Omental fat pad (tissue), 4 donors: ENCODE measurements around the gene CXCL16. TPM values are rescaled to one million over a fixed set of nuclear protein-coding genes. Genes with fewer than 3 reads are reported as not detected.

Experiments used
- ATAC-seq: fragments of 150-250 bp; one replicate; pipeline ENCODE4 v1.9.1; 2016; ENCODE audit warnings: mild to moderate bottlenecking, moderate library complexity; ENCODE audit not compliant: low FRiP score
- DNase-seq: peaks from one replicate; pipeline ENCODE4 v3.0.0-alpha.2; 2019; ENCODE audit warnings: low spot score
- CTCF ChIP-seq, 3 donors: fragments of 450-650 bp; IDR thresholded peaks; one replicate each; pipeline ENCODE4 v1.5.1; 2016 to 2017; ENCODE audit warnings: antibody characterized with exemption in 3 of 3, mild to moderate bottlenecking in 3 of 3, moderate library complexity in 2 of 3
- total RNA-seq, 4 donors: library from RNA; depleted of rRNA; stranded (reverse); fragments of >200 nt; gene quantifications; one replicate each; pipeline ENCODE4 v1.1.0, GENCODE V29; 2016

Gene CXCL16
- total RNA-seq, 4 donors from 2014 or later, result 16.6 to 92.1 (median 26.5) TPM

DNA sequence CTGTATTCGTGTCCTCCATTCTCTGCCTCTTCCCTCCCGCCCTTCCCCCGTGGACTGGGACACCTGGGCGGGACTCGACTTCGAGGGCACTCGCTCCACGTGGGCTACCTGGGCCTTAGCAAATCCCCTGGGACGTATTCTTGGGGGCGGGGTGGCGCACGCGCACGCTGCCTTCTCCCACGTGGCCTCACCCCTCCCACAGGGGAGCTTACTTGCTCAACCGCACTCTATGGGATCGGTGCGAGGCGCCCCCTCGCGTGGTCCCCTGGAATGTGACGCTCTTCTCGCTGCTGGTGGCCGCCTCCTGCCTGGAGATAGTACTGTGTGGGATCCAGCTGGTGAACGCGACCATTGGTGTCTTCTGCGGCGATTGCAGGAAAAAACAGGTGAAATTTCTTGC is 42.9 kb upstream of the CXCL16 start:
- DNase-seq (no peak), ATAC-seq (no peak)
- no peak for TF ChIP-seq CTCF (IDR thresholded peaks at IDR 0.05)

DNA sequence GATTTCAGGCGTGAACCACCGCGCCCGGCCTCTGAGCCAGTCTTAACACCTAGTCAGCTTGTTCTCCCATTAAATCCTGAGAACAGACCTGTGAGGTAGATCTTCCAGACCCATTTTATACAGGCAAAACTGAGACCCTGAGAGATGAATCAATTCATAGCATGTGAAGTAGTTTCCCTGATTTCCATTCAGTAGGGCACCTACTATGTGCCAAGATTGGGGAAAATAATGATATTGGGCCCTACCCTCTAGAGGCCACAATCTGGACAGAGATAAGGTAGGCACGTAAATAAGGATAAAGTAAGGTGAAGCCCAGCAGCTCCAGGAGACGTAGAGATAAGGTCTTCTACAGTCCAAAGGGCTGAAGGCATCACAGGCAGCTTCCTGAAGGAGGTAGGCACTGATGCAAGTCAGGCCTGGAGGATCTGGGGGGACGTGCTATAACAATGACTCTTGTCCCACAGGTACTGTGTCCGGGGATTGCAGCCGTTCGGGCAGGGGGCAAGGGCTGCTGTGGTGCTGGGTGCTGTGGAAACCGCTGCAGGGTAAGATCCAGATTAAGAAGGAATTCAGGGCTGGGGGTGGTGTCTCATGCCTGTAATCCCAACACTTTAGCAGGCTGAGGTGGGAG is 40.7 kb upstream of the CXCL16 start:
- DNase-seq (no peak), ATAC-seq (no peak)
- TF ChIP-seq CTCF (IDR thresholded peaks at IDR 0.05), result no peak

GRCh38 chr17:4777969-4778760 is 38.4 kb upstream of the CXCL16 start:
- DNase-seq (no peak), ATAC-seq (no peak)
- no peak for TF ChIP-seq CTCF (IDR thresholded peaks at IDR 0.05)

DNA sequence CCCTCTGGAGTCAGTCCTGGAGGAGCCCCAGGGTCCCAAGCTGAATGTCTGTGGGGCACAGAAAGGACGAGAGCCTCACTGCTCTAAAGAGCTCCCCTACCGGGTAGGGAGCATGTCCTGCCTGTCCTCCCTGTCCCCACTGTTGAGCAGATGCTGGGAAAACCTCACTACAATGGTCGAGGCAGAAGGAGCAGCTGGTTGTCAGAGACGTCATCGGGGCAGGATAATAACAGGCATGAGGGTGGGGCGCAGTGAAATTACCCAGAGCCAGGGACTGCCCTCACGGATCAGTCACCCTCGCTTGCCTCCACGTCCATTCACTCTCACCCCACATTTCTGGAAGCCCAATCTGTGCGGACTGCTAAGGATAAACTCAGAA is 32.5 kb upstream of the CXCL16 start:
- DNase-seq (no peak), ATAC-seq (no peak)
- TF ChIP-seq CTCF (IDR thresholded peaks at IDR 0.05), result no peak

DNA sequence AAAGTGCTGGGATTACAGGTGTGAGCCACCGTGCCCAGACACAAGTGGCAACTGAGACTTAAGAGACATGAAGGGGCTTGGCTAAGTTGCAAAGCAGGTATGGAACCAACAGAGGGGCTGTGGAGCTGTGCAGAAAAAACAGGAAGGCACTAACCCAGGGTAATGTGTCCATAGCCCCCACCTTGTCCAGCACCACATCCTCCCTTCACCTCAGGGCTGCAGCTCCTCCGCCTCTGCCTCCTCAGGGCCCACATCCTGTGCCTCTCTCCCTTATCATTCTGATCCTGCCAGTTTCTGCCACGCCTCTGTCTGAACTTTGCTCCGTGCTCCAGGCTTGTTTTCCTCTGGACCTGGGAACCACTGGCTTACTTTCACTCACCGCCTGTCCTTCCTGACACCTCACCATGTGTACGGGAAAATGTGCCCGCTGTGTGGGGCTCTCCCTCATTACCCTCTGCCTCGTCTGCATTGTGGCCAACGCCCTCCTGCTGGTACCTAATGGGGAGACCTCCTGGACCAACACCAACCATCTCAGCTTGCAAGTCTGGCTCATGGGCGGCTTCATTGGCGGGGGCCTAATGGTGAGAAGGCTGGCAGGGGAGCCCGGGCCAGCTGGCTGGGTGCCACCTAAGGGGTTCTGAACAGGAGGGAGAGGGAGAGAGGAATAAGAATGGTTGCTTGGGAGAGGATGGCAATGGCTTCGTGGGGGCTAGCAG is 31.9 kb upstream of the CXCL16 start, which contains the start of gene TM4SF5:
TM4SF5 (plus strand) TSS at position 368 of the 716 bp plus-strand sequence; CDS start at position 405, 37 bp downstream.
- TF ChIP-seq CTCF (IDR thresholded peaks at IDR 0.05), result no peak
- no peak for DNase-seq
- ATAC-seq, result no peak

- ATAC-seq (no peak), DNase-seq (no peak)
- no peak for TF ChIP-seq CTCF (IDR thresholded peaks at IDR 0.05)
Measured at GRCh38 chr17:4769628-4770027, 29.9 kb upstream of the CXCL16 start.
